DND-41 (cell line): ENCODE measurements around the gene GGT7.
"Not testable (repeated sequence)": the region's sequence is repeated elsewhere in the genome, so short reads cannot be mapped to it uniquely, and the experiment has no call there.

ENCODE experiments used
- ATAC-seq: fragments of 200-7000 bp; cut with Tn5 transposase; 3 replicates; pipeline ENCODE4 v1.9.1; 2021; ENCODE audit warnings: low read depth; ENCODE audit not compliant: insufficient read depth
- DNase-seq: peaks from one replicate; pipeline ENCODE4 v3.0.0-alpha.2; 2020
- H2AFZ ChIP-seq: 2 replicates; pipeline ENCODE4 v1.6.0; 2012; ENCODE audit warnings: low read depth, low read length
- H3K27ac ChIP-seq: 2 replicates; pipeline ENCODE4 v1.5.1; 2012; ENCODE audit warnings: low read length, inconsistent platforms
- H3K27me3 ChIP-seq: fragments of 200-600 bp; sonication (generic); 2 replicates; pipeline ENCODE4 v1.6.0; 2012; ENCODE audit warnings: low read length, mild to moderate bottlenecking, inconsistent platforms; ENCODE audit not compliant: insufficient read depth, poor library complexity
- H3K36me3 ChIP-seq: 2 replicates; pipeline ENCODE4 v1.5.1; 2012; ENCODE audit warnings: low read length, inconsistent platforms; ENCODE audit not compliant: insufficient read depth
- H3K4me1 ChIP-seq: 2 replicates; pipeline ENCODE4 v1.5.1; 2012; ENCODE audit warnings: mild to moderate bottlenecking, low read length; ENCODE audit not compliant: insufficient read depth
- H3K4me2 ChIP-seq: 2 replicates; pipeline ENCODE4 v1.6.0; 2012; ENCODE audit warnings: mild to moderate bottlenecking, moderate library complexity, low read length, inconsistent platforms; ENCODE audit not compliant: insufficient read depth
- H3K4me3 ChIP-seq, 2 experiments: fragments of 200-600 bp in 1 of 2; shearing (Covaris generic) in 1 of 2; 2 replicates each; pipeline ENCODE4 v1.5.1; 2012 to 2016; ENCODE audit warnings: inconsistent platforms in 2 of 2, low read length in 2 of 2, mild to moderate bottlenecking in 2 of 2, low read depth in 1 of 2, moderate library complexity in 1 of 2
- H3K79me2 ChIP-seq: 2 replicates; pipeline ENCODE4 v1.6.0; 2012; ENCODE audit warnings: low read length, inconsistent platforms; ENCODE audit not compliant: insufficient read depth
- H3K9ac ChIP-seq: 2 replicates; pipeline ENCODE4 v1.6.0; 2012; ENCODE audit warnings: low read depth, mild to moderate bottlenecking, inconsistent platforms, low read length, moderate library complexity
- H3K9me3 ChIP-seq: 2 replicates; pipeline ENCODE4 v1.5.1; 2012; ENCODE audit warnings: low read length, moderate library complexity, mild to moderate bottlenecking, inconsistent platforms; ENCODE audit not compliant: insufficient read depth, severe bottlenecking
- H4K20me1 ChIP-seq: 2 replicates; pipeline ENCODE4 v1.6.0; 2012; ENCODE audit warnings: low read length; ENCODE audit not compliant: insufficient read depth
- EZH2 ChIP-seq: IDR thresholded peaks from 3 replicates; pipeline ENCODE4 v1.6.1; 2012; ENCODE audit warnings: borderline replicate concordance, low read depth, mild to moderate bottlenecking, moderate library complexity, low read length, inconsistent platforms; ENCODE audit not compliant: severe bottlenecking
- TF ChIP-seq, protein P1 (sequence below): IDR thresholded peaks from 2 replicates; pipeline ENCODE4 v1.5.1; 2012; ENCODE audit warnings: borderline replicate concordance, low read length, moderate library complexity, mild to moderate bottlenecking; ENCODE audit not compliant: poor library complexity, severe bottlenecking; ENCODE audit errors: extremely low read depth

The GGT7 gene

DNA sequence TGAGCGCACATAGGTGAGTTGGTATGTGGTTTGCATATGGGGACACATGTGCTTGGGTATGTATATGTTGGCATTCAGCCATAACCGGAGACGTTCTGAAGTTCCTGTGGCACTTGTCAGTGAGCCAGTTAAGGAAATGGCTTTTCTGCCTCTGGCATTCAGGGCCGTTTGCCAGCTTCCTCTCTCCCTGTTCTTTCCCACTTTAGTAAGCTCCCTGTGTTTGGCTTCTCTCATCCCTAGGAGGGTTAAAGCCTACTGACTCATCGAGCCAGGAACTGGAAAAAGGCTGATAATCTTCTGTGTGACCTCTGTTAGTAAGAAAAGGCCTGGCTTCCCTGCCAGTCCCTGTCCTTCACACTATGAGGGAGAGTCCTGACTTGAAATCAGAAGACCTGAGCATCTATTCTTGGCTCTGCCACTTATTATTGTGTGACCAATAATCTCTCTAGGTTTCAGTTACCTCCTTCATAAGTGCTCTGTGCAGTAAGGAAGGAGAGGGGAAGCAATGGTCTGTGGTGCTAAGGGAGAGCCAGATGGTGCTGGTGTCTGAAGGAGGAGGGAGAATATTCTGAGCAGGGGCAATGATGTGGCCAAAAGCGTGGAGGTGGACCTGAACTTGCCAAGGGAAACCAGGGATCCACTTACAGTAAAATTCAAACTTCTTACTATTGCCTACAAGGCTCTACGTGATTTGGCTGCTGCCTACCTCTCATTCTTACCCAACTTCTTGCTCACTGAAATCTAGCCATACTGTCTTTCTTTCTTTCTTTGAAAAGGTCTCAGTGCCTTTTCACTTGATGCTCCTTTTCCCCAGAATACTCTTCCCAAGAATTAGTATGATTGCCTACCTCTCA is 35.2 kb upstream of the GGT7 start:
- H3K79me2 ChIP-seq, result no peaks in the 10 kb centered on the region
- no peaks in the 10 kb centered on the region for H3K4me1 ChIP-seq
- H3K36me3 ChIP-seq, result no peaks in the 10 kb centered on the region
- TF ChIP-seq, protein P1, sequence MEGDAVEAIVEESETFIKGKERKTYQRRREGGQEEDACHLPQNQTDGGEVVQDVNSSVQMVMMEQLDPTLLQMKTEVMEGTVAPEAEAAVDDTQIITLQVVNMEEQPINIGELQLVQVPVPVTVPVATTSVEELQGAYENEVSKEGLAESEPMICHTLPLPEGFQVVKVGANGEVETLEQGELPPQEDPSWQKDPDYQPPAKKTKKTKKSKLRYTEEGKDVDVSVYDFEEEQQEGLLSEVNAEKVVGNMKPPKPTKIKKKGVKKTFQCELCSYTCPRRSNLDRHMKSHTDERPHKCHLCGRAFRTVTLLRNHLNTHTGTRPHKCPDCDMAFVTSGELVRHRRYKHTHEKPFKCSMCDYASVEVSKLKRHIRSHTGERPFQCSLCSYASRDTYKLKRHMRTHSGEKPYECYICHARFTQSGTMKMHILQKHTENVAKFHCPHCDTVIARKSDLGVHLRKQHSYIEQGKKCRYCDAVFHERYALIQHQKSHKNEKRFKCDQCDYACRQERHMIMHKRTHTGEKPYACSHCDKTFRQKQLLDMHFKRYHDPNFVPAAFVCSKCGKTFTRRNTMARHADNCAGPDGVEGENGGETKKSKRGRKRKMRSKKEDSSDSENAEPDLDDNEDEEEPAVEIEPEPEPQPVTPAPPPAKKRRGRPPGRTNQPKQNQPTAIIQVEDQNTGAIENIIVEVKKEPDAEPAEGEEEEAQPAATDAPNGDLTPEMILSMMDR, result no peak
- no peak for TF ChIP-seq EZH2
- DNase-seq (no peak), ATAC-seq (no peak; the same call in 2 of the 3 replicates)
- no peak overlapping the region for H2AFZ ChIP-seq
- H3K27me3 ChIP-seq, result no peaks in the 10 kb centered on the region
- H3K4me2 ChIP-seq, result no peak overlapping the region
- no peak overlapping the region for H3K4me3 ChIP-seq
- H4K20me1 ChIP-seq, result no peaks in the 10 kb centered on the region
- H3K27ac ChIP-seq, result no peak overlapping the region
- H3K9ac ChIP-seq, result no peak overlapping the region
- H3K9me3 ChIP-seq, result no peaks in the 10 kb centered on the region

DNA sequence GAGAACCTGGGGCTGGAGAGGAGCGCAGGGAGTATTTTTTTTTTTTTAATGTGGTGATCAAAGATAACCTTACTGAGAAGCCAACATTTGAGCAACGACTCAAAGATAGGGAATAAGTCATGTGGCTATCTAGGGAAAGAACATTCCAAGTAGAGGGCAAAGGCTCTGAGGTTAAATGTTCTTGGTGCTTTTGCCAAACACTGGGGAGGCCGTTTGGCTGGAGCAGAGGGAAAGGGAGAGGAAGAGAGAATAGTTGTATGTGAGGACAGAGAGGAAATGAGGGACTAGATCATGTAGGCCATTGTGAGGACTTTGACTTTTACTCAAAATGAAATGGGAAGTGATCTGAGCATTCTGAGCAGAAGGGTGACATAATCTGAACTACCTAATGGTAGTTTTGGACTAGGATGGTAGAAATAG is 31.6 kb upstream of the GGT7 start:
- Histone ChIP-seq H2AFZ (no peak overlapping the region), H3K79me2 (no peaks in the 10 kb centered on the region), H4K20me1 (no peaks in the 10 kb centered on the region), H3K9me3 (no peaks in the 10 kb centered on the region), H3K36me3 (no peaks in the 10 kb centered on the region), H3K27ac (no peak overlapping the region), H3K4me2 (no peak overlapping the region), H3K9ac (no peak overlapping the region), H3K4me3 (no peak overlapping the region), H3K4me1 (no peaks in the 10 kb centered on the region), H3K27me3 (no peaks in the 10 kb centered on the region)
- TF ChIP-seq, protein P1, result no peak
- TF ChIP-seq EZH2, result no peak
- DNase-seq (no peak), ATAC-seq (no peak)

DNA sequence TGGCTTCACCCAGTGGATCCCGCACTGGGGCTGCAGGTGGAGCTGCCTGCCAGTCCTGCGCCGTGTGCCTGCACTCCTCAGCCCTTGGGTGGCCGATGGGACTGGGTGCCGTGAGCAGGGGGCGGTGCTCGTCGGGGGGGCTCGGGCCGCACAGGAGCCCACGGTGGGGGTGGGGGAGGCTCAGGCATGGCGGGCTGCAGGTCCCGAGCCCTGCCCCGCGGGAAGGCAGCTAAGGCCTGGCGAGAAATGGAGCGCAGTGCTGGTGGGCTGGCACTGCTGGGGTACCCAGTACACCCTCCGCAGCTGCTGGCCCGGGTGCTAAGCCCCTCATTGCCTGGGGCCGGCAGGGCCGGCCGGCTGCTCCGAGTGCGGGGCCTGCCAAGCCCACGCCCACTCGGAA is 26.1 kb upstream of the GGT7 start:
- H4K20me1 ChIP-seq, H3K27ac ChIP-seq, ATAC-seq, H3K27me3 ChIP-seq, H3K4me1 ChIP-seq, H3K9me3 ChIP-seq, DNase-seq, H3K9ac ChIP-seq, H3K4me3 ChIP-seq, H3K36me3 ChIP-seq, H3K4me2 ChIP-seq, H3K79me2 ChIP-seq, H2AFZ ChIP-seq: not testable (repeated sequence)

DNA sequence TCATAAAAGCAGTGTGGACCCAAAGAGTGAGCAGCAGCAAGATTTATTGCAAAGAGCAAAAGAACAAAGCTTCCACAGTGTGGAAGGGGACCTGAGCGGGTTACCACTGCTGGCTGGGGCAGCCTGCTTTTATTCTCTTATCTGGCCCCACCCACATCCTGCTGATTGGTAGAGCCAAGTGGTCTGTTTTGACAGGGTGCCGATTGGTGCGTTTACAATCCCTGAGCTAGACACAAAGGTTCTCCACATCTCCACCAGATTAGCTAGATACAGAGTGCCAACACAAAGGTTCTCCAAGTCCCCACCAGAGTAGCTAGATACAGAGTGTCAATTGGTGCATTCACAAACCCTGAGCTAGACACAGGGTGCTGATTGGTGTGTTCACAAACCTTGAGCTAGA is 25.5 kb upstream of the GGT7 start:
- not testable (repeated sequence) for H4K20me1 ChIP-seq, H3K27me3 ChIP-seq, H2AFZ ChIP-seq, ATAC-seq, H3K9ac ChIP-seq, H3K4me3 ChIP-seq, H3K4me1 ChIP-seq, H3K79me2 ChIP-seq, H3K4me2 ChIP-seq, H3K9me3 ChIP-seq, H3K27ac ChIP-seq, DNase-seq, H3K36me3 ChIP-seq
